HG03060 (cell line): ENCODE data around the gene TH.

Experiments
- ATAC-seq: cut with Tn5 transposase; IDR thresholded peaks from one replicate; pipeline ENCODE4 v1.9.1; 2021; ENCODE audit warnings: low read depth, moderate number of reproducible peaks; ENCODE audit not compliant: unreplicated experiment

Gene TH

GRCh38 chr11:2144544-2145248 is 26.9 kb downstream of the TH start:
- no peak for ATAC-seq

GRCh38 chr11:2143799-2144543 is 27.6 kb downstream of the TH start:
- no peak for ATAC-seq

- ATAC-seq: no peak
Measured at GRCh38 chr11:2143477-2143798, 28.2 kb downstream of the TH start.

- no peak for ATAC-seq
Measured at GRCh38 chr11:2142762-2143202, 28.8 kb downstream of the TH start.

GRCh38 chr11:2142300-2142759 is 29.3 kb downstream of the TH start:
- ATAC-seq: no peak

- ATAC-seq: no peak
Measured at GRCh38 chr11:2140411-2141400, 30.9 kb downstream of the TH start.

GRCh38 chr11:2139621-2140337 is 31.8 kb downstream of the TH start:
- ATAC-seq: no peak

- ATAC-seq: no peak
Measured at GRCh38 chr11:2139123-2139521, 32.5 kb downstream of the TH start, which contains the start of gene IGF2. Gene IGF2, minus strand, starts transcription at chr11:2139389. Its CDS starts 3,866 bp downstream, at chr11:2135523.

- ATAC-seq: no peak
Measured at GRCh38 chr11:2138431-2139122, 33.0 kb downstream of the TH start.

- no peak for ATAC-seq
Measured at GRCh38 chr11:2138068-2138430, 33.6 kb downstream of the TH start.

- ATAC-seq: no peak
Measured at GRCh38 chr11:2137202-2138067, 34.2 kb downstream of the TH start.

- ATAC-seq: no peak
Measured at GRCh38 chr11:2136952-2137201, 34.7 kb downstream of the TH start.

GRCh38 chr11:2136209-2136951 is 35.2 kb downstream of the TH start:
- ATAC-seq: no peak

- no peak for ATAC-seq
Measured at GRCh38 chr11:2135648-2136201, 35.9 kb downstream of the TH start.

- ATAC-seq: no peak
Measured at GRCh38 chr11:2135018-2135569, 36.5 kb downstream of the TH start.

GRCh38 chr11:2134022-2135010 is 37.3 kb downstream of the TH start:
- no peak for ATAC-seq
